Dermis blood vessel endothelial cell (primary cell): ENCODE measurements around the gene ZSCAN25. TPM values are rescaled to one million over a fixed set of nuclear protein-coding genes. Genes with fewer than 3 reads are reported as not detected.
"Not testable (repeated sequence)": the region's sequence is repeated elsewhere in the genome, so short reads cannot be mapped to it uniquely, and the experiment has no call there.

Source experiments
- DNase-seq: peaks from one replicate; pipeline ENCODE4 v3.0.0; 2010
- total RNA-seq: library from RNA; depleted of rRNA; stranded (reverse); fragments of >200 nt; gene quantifications from 2 replicates; pipeline ENCODE4 v1.2.3, GENCODE V29; 2014

Gene ZSCAN25
- total RNA-seq, 1 donor from 2014 or later: 17.9 TPM

DNA sequence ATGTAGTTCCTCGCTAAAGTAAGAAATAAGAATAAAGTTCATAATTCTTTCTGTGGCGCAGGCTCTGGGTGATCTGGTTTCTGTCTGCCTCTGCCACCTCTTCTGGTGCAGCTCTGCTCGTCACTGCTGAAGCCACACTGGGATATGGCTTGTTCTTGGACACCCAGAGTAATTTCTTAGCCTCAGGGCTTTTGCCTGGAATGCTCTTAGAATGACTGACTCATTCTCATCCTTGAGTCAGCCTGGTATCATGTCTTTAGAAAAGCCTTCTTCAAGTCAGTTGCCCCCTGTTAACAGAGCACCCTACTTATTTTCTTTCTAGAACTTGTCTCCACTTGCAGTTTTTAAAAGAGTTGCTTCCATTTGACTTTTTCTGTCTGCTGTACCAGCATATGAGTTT is 2.0 kb downstream of the ZSCAN25 start:
- DNase-seq: no peak

DNA sequence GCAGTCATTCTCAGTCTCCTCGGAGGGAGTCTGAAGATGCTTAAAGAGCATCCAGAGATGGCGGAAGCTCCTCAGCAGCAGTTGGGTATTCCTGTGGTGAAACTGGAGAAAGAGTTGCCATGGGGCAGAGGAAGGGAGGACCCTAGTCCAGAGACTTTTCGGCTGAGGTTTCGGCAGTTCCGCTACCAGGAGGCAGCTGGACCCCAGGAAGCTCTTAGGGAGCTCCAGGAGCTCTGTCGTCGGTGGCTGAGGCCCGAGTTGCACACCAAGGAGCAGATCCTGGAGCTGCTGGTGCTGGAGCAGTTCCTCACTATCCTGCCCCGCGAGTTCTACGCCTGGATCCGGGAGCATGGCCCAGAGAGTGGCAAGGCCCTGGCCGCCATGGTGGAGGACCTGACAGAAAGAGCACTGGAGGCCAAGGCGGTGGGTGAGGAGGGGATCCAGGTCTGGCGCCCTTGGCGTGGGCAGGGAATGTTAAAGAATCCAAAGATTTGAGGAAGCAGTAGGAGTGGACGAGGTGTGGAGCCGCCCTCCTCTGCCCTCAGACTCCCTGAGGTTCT is 2.9 kb downstream of the ZSCAN25 start:
- DNase-seq: no peak

GRCh38 chr7:99621271-99621670 is 4.5 kb downstream of the ZSCAN25 start:
- DNase-seq: no peak

DNA sequence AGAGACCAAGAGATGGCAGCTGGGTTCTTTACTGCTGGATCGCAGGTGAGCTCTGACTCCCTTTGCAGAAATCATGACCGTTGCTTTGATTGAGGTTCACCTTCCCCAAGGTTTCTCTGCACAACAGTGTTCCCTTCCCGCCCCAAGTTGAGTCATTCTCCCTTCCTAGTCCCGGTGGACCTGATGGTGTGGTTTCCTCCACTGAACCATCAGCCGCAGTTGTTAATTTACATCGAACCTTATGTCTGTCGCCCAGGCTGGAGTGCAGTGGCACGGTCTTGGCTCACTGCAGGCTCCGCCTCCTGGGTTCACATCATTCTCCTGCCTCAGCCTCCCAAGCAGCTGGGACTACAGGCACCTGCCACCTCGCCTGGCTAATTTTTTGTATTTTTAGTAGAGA is 5.8 kb downstream of the ZSCAN25 start:
- no peak for DNase-seq

GRCh38 chr7:99623091-99623693 is 6.4 kb downstream of the ZSCAN25 start:
- DNase-seq: peak; percentile 5

DNA sequence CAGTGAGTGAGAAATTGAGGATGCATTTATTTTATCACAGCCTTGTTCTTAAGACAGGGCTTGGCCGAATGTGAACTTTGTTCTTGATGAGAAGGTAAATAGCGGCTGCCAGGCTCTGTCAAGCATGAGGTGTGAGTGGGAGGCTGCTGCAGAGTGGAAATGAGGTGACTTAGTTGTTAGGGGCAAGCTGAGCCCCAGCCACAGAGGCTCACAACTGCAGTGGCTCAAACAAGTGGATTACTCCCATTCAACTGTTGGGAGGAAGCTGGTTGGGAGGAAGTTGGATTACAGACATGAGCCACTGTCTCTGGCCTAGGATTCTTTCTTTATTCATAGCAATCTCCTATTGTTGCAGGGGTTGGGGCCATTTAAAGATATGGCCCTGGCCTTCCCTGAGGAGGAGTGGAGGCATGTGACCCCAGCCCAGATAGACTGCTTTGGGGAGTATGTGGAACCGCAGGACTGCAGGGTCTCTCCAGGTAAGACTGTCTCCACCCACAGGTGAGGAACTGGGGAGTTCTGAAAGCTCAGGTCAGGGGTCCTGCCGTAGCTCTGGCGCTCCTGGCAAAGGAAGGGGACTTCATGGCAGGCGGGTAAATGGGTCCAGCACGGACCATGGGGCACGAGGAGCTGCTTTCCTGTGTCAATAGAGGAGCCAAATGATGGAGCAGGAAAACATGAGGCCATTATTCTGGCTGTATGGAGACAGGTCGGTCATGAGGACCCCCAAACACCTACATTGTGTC is 7.1 kb downstream of the ZSCAN25 start:
- DNase-seq: no peak

GRCh38 chr7:99624484-99624883 is 7.7 kb downstream of the ZSCAN25 start:
- no peak for DNase-seq

DNA sequence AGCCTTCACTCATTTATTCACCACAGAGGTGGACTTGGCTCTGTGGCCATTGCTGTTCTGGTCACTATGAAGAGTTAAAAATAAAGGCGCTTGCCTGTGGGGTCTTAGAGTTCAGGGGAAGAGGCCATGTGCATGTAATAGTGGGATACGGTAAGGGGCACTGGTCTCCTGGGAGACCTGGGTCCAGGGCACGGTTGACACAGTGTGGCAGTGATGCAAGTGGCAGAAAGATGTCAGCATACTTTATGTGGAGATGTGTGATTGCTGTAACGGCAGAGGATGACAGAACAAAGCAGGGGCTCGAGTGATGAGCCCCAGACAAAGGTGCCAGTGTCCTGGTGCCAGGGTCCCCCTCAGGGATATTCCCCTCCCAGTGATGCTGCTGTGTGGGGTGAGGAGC is 8.6 kb downstream of the ZSCAN25 start:
- DNase-seq: no peak

GRCh38 chr7:99625961-99626360 is 9.2 kb downstream of the ZSCAN25 start:
- DNase-seq: no peak

DNA sequence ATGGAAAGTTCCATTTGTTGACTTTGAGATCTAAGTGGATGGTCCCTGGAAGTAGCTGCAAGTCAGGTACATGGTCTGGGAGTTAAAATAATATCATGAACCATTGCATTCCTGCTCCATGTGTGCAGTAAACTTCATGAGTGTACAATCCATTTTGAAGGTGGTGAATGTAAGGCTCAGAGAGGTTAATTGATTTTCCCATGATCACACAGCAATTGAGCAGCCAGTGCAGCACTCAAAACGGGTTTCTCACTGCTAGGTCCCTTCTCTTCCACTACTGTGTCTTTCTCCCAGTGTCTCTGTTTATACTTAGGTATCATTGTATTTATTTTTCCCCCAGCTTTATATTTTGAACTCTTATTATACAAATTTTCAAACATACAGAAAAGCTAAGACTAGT is 9.9 kb downstream of the ZSCAN25 start:
- no peak for DNase-seq

DNA sequence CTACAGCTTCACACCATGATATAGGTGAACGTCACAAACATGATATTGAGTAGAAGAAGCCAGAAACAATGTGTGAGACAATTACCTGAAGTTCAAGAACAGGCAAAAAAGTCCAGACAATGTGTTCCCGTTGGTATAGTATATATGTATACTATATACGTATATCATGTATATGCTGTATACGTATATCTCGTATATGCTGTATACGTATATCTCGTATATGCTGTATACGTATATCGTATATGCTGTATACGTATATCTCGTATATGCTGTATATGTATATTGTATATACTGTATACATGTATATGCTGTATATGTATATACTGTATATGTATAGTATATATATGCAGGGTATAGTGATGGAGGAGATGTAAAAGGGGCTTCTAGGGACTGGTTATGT is 10.8 kb downstream of the ZSCAN25 start:
- DNase-seq: no peak

- no peak for DNase-seq
These were observed 12.0 kb downstream of the ZSCAN25 start for GRCh38 chr7:99628471-99629465.

DNA sequence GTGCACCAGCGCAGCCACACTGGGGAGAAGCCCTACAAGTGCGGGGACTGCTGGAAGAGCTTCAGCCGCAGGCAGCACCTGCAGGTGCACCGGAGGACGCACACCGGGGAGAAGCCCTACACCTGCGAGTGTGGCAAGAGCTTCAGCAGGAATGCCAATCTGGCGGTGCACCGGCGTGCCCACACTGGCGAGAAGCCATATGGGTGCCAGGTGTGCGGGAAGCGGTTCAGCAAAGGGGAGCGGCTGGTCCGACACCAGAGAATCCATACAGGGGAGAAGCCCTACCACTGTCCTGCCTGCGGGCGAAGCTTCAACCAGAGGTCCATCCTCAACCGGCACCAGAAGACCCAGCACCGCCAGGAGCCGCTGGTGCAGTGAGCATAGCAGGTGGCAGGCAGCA is 12.9 kb downstream of the ZSCAN25 start:
- no peak for DNase-seq

- DNase-seq: peak; percentile 13
These were observed 14.8 kb downstream of the ZSCAN25 start for GRCh38 chr7:99631295-99632109.

GRCh38 chr7:99637414-99637813 is 20.7 kb downstream of the ZSCAN25 start:
- not testable (repeated sequence) for DNase-seq

DNA sequence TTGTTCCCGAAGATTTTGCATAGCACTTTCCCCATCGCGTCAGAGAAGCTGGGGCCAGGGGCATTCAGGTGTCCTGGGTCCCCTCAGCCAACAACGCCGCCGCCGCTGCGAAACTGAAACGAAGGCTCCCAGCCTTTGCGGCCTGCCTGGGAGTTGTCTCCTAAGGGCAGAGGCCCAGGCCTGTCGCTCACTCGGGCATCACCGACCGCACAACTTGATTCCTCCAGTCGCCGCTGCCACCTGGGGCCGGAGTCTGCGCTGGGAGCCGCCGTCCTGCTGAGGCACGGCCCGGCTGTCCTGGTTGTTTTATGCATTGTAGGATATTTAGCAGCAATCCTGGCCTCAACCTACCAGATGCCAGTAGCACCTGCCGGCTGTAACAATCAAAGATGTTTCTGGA is 22.0 kb downstream of the ZSCAN25 start:
- no peak for DNase-seq

GRCh38 chr7:99639267-99639666 is 22.5 kb downstream of the ZSCAN25 start:
- DNase-seq: no peak

DNA sequence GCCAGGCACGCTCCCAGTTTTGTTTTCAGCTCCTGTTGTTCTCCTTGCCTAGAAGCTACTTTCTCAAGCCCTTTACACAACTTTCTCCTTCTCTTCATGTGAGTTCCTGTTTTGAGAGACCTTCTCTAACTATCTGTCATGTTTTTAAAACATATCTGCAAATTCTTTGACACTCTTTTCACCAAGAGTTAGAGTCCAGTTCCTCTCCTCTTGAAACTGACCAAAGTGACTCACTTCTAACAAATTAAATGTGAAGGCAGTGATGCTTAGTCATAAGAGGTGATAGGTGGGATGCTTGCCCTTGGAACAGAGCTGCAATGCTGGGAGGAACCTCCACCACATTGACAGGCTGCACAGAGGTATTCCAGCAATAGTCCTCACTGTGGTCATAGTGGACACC is 25.3 kb downstream of the ZSCAN25 start:
- no peak for DNase-seq

DNA sequence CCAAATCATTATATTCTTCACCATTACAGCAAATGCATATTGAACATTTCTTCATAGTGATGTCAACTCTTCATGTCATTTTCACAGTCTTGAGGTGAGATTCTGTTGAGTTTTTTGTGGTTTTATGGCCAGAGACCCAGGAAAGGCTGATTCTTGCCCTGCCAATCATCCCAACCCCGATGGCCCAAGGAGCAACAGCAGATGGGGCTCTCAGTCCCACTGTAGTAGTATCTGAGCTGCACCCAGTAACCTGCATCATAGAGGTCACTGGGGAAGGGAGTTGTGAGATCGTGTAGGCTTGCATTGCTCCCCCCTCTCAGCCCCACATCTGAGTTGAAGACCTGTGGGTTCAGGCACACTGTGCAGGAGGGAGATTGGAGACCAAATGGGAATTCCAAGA is 26.7 kb downstream of the ZSCAN25 start:
- no peak for DNase-seq

DNA sequence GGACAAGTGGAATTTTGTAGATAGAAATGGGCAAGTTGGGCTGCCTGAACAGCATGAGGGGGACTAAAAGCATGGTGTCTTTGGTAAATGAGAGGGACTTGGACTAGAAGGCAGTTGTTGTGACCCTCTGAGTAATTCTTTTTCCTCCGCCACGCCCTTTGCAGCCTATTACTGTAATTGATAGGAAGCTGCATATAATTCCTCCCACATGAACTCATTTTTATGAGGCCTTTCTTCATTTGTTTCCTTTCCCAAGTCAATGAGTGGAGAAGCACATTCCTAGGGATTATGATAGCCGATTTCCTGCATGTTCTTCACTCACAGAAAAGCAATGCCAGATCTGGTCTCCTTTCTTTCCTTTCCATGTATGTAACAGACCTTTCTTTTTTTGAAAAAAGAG is 27.7 kb downstream of the ZSCAN25 start:
- DNase-seq: no peak

- no peak for DNase-seq
These were observed 28.8 kb downstream of the ZSCAN25 start for GRCh38 chr7:99645590-99645989.

DNA sequence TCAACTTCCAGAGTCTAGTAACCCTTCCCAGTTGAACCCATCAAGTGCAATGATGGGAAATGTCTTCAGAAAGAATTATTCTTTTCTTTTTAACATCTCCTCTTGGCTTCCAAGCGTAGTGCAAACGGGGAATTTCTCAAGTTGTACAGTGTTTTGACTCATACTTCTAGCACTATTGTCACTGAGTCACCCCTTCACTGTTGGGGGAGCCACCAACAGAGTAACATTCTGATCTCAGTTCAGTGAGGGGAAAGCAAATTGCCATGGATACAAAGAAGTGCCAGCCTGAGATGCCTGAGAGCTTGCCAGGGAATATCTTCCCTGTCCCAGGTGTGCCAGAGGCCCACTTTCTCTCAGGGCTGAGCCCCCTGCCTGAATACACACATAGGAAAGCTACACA is 32.1 kb downstream of the ZSCAN25 start:
- no peak for DNase-seq
